HG03064 (cell line): ENCODE data around the gene SLC9A9.

Experiments used
- ATAC-seq: cut with Tn5 transposase; IDR thresholded peaks from one replicate; pipeline ENCODE4 v1.9.1; 2021; ENCODE audit warnings: low read depth; ENCODE audit not compliant: unreplicated experiment

Gene SLC9A9

GRCh38 chr3:143273975-143274690, 574.1 kb downstream of the SLC9A9 start:
- no peak for ATAC-seq

GRCh38 chr3:143271136-143271535, 577.1 kb downstream of the SLC9A9 start:
- ATAC-seq, result no peak

DNA sequence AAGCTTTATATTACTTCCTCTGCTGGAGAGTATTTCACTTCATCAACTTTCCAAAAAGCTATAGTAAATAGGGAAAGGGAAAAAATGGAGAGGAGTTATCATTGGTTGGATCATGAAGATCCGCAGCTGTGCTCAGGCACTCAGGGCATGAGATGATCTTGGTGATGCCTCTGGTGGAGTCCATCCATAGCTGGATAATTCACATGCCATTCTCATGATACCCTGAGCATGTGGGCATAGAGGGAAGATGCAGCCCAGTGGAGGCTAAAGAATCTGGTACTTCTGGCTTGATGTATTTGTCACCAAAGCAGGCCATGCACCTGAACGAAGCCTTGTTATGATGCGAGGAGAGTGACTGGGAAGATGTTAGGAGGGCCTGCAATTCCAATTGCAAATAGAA, 578.5 kb downstream of the SLC9A9 start:
- ATAC-seq, result no peak

GRCh38 chr3:143267989-143268388, 580.3 kb downstream of the SLC9A9 start:
- no peak for ATAC-seq

GRCh38 chr3:143266927-143267326, 581.3 kb downstream of the SLC9A9 start:
- ATAC-seq, result no peak

GRCh38 chr3:143266511-143266910, 581.8 kb downstream of the SLC9A9 start:
- ATAC-seq, result no peak

DNA sequence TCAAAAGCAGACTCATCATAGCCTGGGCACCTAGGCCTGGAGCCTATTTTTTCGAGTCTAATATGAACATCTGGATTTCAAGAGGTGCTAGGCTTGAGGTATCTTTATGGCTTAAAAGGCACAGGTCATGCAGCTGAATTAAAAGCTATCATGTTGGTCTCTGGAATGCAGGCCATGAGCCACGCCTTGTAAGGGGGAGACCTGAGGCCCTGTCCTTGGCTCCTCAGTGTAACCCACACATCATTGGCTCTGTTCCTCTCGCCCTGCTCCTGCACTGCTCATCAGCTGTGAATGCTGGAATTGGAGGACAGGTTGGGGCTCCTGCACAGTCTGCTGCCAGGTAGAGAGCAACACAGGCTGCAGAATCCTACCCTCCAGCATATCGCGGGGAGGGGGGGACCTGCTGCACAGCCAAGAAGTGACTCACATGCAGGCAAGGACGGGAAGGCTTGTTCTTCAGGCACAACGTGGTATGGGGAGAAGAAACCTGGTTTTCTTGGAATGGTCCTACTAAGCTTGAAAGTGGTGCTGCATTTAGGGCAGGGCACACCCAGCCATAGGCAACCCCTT, 582.7 kb downstream of the SLC9A9 start:
- no peak for ATAC-seq

GRCh38 chr3:143263852-143264513, 584.3 kb downstream of the SLC9A9 start:
- no peak for ATAC-seq

GRCh38 chr3:143261848-143262247, 586.4 kb downstream of the SLC9A9 start:
- ATAC-seq, result no peak

GRCh38 chr3:143258692-143259091, 589.6 kb downstream of the SLC9A9 start:
- no peak for ATAC-seq

DNA sequence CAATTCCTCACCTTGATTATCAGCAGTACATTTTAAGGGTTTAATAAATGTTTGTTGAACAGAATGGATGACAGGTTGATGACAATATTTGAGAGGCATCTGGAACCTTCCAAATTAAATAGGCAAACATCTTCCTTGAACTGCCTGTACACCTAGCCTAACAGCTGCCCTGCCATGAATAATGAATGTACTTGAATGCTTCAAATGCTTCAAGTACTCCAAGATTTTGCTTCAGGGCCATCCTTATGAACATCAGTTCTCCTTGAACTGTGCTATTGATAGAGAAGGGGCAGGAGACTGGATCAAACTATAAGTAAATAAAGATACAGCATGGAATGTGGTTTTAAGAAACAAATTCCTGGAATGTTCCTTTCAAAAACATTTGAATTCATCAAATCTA, 591.9 kb downstream of the SLC9A9 start:
- no peak for ATAC-seq

DNA sequence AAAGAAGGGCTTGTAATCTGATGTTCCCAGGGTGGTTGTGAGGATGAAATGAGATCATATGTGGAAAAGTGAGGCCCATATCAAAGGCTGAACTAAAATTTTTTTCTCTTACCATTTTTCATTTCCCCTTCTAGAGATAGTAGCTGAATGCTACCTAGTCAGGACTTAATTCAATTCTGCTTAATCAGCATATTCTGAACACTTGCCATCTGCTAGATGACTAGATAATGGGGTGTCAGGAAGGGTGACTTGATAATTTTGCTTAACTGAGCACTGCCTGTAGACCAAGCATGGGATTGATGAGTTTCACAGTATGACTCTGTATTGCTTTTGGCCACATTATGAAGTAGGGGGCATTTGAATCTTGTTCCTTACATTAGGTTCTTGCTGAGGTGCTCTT, 592.5 kb downstream of the SLC9A9 start:
- no peak for ATAC-seq

- ATAC-seq, result no peak
Measured at GRCh38 chr3:143252931-143253330, 595.3 kb downstream of the SLC9A9 start.

DNA sequence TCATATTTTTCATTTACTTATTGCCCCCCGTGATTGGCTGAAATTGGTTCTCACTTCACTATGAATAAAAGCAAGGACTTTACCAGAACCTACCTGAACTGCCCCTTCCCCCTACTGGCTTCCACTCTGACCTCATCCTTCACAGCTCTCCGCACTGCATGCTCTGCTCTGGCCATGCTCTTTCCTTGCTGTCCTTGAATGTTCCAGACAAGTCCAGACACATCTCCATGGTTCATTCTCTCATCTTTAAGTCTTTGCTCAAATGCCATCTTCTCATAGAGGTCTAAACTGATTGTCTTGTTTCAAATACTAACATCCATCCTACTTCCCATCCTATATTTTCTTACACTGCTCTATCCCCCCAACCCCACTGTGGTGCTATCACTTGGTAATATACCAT, 599.3 kb downstream of the SLC9A9 start:
- no peak for ATAC-seq

DNA sequence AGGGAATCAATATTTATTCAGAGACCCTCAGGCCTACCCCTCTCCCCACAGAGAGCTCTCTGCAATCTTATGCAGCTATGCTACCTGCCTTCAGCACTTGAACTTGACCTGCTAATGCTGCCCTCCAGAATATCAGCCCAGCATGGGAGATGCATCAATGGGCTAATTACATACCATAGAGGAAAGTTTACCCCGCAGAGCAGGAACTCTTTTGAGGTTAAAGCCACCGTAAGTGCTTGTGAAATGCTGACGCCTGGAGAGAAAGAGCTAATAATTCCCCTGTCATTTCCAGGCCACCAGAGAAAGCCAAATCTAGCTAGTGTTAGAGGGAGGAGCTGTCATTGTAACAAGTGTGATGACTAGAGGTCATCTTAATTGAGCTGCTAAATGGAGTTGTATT, 601.2 kb downstream of the SLC9A9 start:
- no peak for ATAC-seq

- ATAC-seq, result no peak
Measured at GRCh38 chr3:143245692-143246091, 602.6 kb downstream of the SLC9A9 start.

DNA sequence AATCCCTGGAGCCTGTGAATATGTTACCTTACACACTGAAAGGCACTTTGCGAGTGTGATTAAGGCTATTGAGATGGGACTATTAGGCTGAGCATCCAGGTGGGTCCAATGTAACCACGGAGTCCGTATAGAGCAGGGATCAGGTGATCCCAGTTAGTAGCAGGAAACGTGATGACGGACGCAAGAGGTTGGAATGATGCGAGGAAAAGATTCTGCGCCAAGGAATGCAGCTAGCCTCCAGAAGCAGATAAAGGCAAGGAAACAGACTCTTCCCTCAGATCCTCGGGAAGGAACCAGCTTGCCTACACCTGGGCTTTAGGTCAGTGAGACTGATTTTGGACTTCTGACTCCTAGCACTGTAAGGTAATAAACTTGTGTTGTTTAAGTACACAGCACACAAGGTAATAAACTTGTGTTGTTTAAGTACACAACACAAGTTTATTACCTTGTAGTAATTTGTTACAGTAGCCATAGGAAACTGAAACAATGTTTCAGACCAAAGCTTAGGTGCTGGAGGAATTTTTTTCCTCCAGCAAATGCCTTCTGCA, 603.7 kb downstream of the SLC9A9 start:
- ATAC-seq, result no peak

DNA sequence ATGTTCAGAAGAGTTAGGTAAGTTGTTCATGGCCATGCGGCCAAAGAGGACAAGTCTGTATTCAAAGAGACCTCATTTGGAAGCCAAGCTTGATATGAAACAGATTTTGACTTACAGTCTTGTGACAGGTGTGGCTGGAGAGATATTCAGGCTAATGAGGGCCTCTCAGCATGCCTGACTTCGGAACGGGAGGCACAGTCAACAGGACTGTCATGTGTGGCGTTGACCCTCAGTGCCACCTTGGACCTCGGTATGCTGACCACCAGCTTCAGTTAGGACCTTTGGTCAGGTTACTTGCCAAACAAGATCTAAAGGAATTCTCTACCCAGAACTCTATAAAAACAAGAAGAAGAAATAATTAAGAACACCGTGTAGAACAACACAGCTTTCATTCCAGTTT, 604.6 kb downstream of the SLC9A9 start:
- ATAC-seq, result no peak

DNA sequence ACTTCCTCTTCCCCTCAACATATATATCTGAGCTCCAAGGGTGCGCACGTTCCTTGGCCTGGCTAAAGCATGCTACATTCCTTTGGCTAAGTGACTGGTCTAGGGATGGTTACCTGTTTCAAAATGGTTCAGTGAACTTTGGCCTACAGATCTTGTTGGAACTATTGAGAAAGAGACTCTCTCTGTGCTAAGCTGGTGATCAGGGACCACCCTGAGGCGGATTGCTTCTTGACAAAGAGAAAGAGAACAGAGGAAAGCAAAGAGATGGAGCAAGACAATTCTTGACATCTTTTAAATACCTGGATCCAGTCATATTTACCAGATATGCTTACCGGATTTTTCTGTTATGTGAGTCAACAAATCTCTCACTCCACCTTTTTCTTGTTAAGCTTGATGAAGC, 605.6 kb downstream of the SLC9A9 start:
- ATAC-seq, result no peak

- no peak for ATAC-seq
Measured at GRCh38 chr3:143242101-143242500, 606.2 kb downstream of the SLC9A9 start.

DNA sequence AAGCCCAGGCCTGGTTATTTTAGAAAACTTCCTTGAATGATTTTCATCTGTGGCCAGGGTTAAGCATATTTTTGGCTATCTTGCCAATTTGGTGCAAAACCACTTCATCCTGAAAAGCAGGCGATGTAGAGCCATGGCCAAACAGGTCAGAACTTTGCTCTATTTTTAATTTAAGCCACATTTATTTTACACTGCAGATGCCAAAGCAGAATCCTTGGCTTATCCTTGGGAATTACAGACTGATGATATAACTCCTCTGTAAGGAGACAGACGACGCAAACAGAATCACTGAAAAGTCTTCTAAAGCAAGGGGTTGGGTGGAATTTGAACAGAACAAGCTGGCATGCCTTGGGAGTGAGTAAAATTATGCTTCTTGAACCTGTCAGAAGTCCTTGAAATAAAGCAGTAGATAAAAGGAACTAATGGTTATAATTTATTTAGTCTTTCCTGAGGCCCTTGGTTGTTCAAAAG, 606.8 kb downstream of the SLC9A9 start:
- no peak for ATAC-seq

GRCh38 chr3:143240886-143241285, 607.4 kb downstream of the SLC9A9 start:
- no peak for ATAC-seq
